OCI-LY7 (cell line): Measurements from ENCODE around the gene FGF23. TPM values are rescaled to one million over a fixed set of nuclear protein-coding genes. Genes with fewer than 3 reads are reported as not detected.

Experiments
- BruUV-seq: library from RNA; stranded (reverse); fragments of 400-500 nt; replicated peaks from 2 replicates; lab custom pipeline; 2021; lab: Mats Ljungman, UMichigan
- CTCF ChIA-PET: fragments of 300-600 bp; sonication (Branson Sonifier 250); formaldehyde crosslinking; loops from one replicate; lab custom pipeline; 2022; ENCODE audit warnings: antibody characterized with exemption; ENCODE audit not compliant: unreplicated experiment; lab: Charles Lee
- POLR2A ChIA-PET: fragments of 300-600 bp; sonication (Branson Sonifier 250); formaldehyde crosslinking; loops from one replicate; lab custom pipeline; 2022; ENCODE audit warnings: antibody characterized with exemption; lab: Charles Lee
- DNase-seq: peaks from one replicate; pipeline ENCODE4 v3.0.0-alpha.2; 2015; ENCODE audit warnings: low spot score
- H2AFZ ChIP-seq: fragments of 200-600 bp; sonication (generic), shearing (Covaris generic); 2 replicates; pipeline ENCODE4 v1.6.1; 2014; ENCODE audit warnings: mild to moderate bottlenecking, antibody characterized with exemption, low read length, moderate library complexity
- H3K27ac ChIP-seq: fragments of 200-600 bp; sonication (generic); 2 replicates; pipeline ENCODE4 v1.5.1; 2014; ENCODE audit warnings: mixed run types, low read depth, mild to moderate bottlenecking, moderate library complexity, low read length, inconsistent platforms; ENCODE audit not compliant: poor library complexity, severe bottlenecking
- H3K36me3 ChIP-seq: fragments of 200-600 bp; sonication (generic); 2 replicates; pipeline ENCODE4 v1.6.1; 2014; ENCODE audit warnings: mild to moderate bottlenecking, antibody characterized with exemption, low read length, moderate library complexity, mixed read lengths; ENCODE audit not compliant: insufficient read depth
- H3K4me1 ChIP-seq: fragments of 200-600 bp; sonication (generic); 2 replicates; pipeline ENCODE4 v1.5.1; 2014; ENCODE audit warnings: mild to moderate bottlenecking, low read length; ENCODE audit not compliant: insufficient read depth, poor library complexity, severe bottlenecking
- H3K4me2 ChIP-seq: fragments of 200-600 bp; sonication (generic); 2 replicates; pipeline ENCODE4 v1.6.1; 2014; ENCODE audit warnings: mild to moderate bottlenecking, low read length
- H3K4me3 ChIP-seq: fragments of 200-600 bp; sonication (generic); 2 replicates; pipeline ENCODE4 v1.5.1; 2014; ENCODE audit warnings: mild to moderate bottlenecking, low read depth, low read length; ENCODE audit not compliant: poor library complexity, severe bottlenecking
- H3K79me2 ChIP-seq: fragments of 200-600 bp; sonication (generic); 2 replicates; pipeline ENCODE4 v1.6.1; 2016; ENCODE audit warnings: low read depth, mild to moderate bottlenecking, low read length, moderate library complexity, mixed read lengths; ENCODE audit not compliant: insufficient read depth
- H3K9me2 ChIP-seq: fragments of 200-600 bp; sonication (generic); 2 replicates; pipeline ENCODE4 v1.6.1; 2016; ENCODE audit warnings: mild to moderate bottlenecking, low read length, mixed read lengths; ENCODE audit not compliant: insufficient read depth
- H3K9me3 ChIP-seq: fragments of 200-600 bp; sonication (generic); 2 replicates; pipeline ENCODE4 v1.6.1; 2014; ENCODE audit warnings: mild to moderate bottlenecking, mixed run types, low read length, mixed read lengths
- H4K20me1 ChIP-seq: fragments of 200-600 bp; sonication (generic); 2 replicates; pipeline ENCODE4 v1.6.1; 2014; ENCODE audit warnings: mild to moderate bottlenecking, antibody characterized with exemption, low read length, moderate library complexity, mixed read lengths; ENCODE audit not compliant: insufficient read depth
- EZH2phosphoT487 ChIP-seq: fragments of 200-600 bp; sonication (generic); IDR thresholded peaks from 2 replicates; pipeline ENCODE4 v1.6.1; 2018; ENCODE audit warnings: low read depth, borderline replicate concordance, mild to moderate bottlenecking, mixed run types, antibody characterized with exemption, low read length, moderate library complexity, mixed read lengths
- intact Hi-C: fragments of 100-400 bp; cut with micrococcal nuclease; formaldehyde crosslinking; loops from one replicate; pipeline ENCODE4 v1.10.0; 2022; ENCODE audit not compliant: unreplicated experiment
- total RNA-seq, 2 experiments: library from RNA; depleted of rRNA in 1 of 2; stranded (reverse); fragments of >200 nt in 1 of 2; shearing (Covaris generic) in 1 of 2; gene quantifications; 2 replicates each; pipeline ENCODE4 v1.2.3, GENCODE V29; 2014 to 2022
- TF ChIP-seq, protein P1 (sequence below): fragments of 200-600 bp; sonication (generic); conservative IDR thresholded peaks from 2 replicates; pipeline ENCODE4 v1.5.1; 2014; ENCODE audit warnings: mild to moderate bottlenecking, antibody characterized with exemption, low read length, moderate library complexity, mixed read lengths

FGF23 gene
- total RNA-seq, 2 experiments from 2014 or later: 0.16 TPM; not detected in 1

GRCh38 chr12:4372653-4373052 is 6.9 kb downstream of the FGF23 start:
- Histone ChIP-seq H3K9me3 (no peaks in the 10 kb centered on the region), H3K4me2 (no peak overlapping the region), H3K4me3 (no peak overlapping the region), H3K4me1 (no peaks in the 10 kb centered on the region), H3K9me2 (no peaks in the 10 kb centered on the region), H4K20me1 (no peaks in the 10 kb centered on the region), H2AFZ (no peak overlapping the region), H3K36me3 (no peaks in the 10 kb centered on the region), H3K79me2 (no peaks in the 10 kb centered on the region), H3K27ac (no peak overlapping the region)
- POLR2A ChIA-PET: no interaction called here
- TF ChIP-seq, protein P1, sequence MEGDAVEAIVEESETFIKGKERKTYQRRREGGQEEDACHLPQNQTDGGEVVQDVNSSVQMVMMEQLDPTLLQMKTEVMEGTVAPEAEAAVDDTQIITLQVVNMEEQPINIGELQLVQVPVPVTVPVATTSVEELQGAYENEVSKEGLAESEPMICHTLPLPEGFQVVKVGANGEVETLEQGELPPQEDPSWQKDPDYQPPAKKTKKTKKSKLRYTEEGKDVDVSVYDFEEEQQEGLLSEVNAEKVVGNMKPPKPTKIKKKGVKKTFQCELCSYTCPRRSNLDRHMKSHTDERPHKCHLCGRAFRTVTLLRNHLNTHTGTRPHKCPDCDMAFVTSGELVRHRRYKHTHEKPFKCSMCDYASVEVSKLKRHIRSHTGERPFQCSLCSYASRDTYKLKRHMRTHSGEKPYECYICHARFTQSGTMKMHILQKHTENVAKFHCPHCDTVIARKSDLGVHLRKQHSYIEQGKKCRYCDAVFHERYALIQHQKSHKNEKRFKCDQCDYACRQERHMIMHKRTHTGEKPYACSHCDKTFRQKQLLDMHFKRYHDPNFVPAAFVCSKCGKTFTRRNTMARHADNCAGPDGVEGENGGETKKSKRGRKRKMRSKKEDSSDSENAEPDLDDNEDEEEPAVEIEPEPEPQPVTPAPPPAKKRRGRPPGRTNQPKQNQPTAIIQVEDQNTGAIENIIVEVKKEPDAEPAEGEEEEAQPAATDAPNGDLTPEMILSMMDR: no peak
- TF ChIP-seq EZH2phosphoT487: no peak
- DNase-seq: no peak
- CTCF ChIA-PET: no interaction called here
- BruUV-seq: no TSS peak
- intact Hi-C loops: no loop called here

GRCh38 chr12:4370265-4370664 is 9.2 kb downstream of the FGF23 start:
- no TSS peak for BruUV-seq
- intact Hi-C loops: no loop called here
- Histone ChIP-seq H4K20me1 (no peaks in the 10 kb centered on the region), H3K4me1 (no peaks in the 10 kb centered on the region), H3K79me2 (no peaks in the 10 kb centered on the region), H3K27ac (no peak overlapping the region), H3K4me2 (no peak overlapping the region), H3K9me3 (no peaks in the 10 kb centered on the region), H3K36me3 (no peaks in the 10 kb centered on the region), H2AFZ (no peak overlapping the region), H3K4me3 (no peak overlapping the region), H3K9me2 (no peaks in the 10 kb centered on the region)
- CTCF ChIA-PET: interaction anchor here (1.5 kb wide), 1 partner anchor 10 kb away, joined by 4 read pairs; no protein-coding TSS in a partner anchor
- TF ChIP-seq, protein P1: no peak
- no peak for TF ChIP-seq EZH2phosphoT487
- POLR2A ChIA-PET: no interaction called here
- DNase-seq: no peak

DNA sequence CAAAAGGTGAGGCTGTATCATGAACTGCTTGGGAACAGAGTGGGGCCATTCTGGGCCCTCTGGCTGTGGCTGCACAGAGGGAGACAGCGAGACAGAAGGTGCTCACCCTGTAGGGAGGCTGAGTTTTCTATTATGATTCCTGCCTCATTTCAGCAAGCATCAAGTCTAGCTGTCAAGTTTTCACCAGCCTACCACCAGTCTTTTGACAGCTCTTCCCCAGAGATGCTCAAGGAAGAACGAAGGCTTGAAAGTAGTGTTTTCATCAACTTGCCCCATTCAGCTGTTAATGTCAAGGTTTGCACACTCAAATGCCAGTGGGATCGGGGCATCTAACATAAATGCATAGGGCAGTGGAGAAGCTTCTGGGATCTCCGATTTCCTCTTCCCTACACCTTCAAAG is 10.0 kb downstream of the FGF23 start:
- H3K4me3 ChIP-seq: no peak overlapping the region
- no peaks in the 10 kb centered on the region for H3K9me3 ChIP-seq
- no peak overlapping the region for H2AFZ ChIP-seq
- DNase-seq: no peak
- no peaks in the 10 kb centered on the region for H3K79me2 ChIP-seq
- H3K36me3 ChIP-seq: no peaks in the 10 kb centered on the region
- intact Hi-C loops: no loop called here
- no peaks in the 10 kb centered on the region for H4K20me1 ChIP-seq
- ChIA-PET CTCF (interaction anchor here (1.5 kb wide), 1 partner anchor 11 kb away, joined by 4 read pairs; no protein-coding TSS in a partner anchor), POLR2A (no interaction called here)
- no peaks in the 10 kb centered on the region for H3K9me2 ChIP-seq
- H3K4me1 ChIP-seq: no peaks in the 10 kb centered on the region
- H3K27ac ChIP-seq: no peak overlapping the region
- no peak overlapping the region for H3K4me2 ChIP-seq
- TF ChIP-seq, protein P1: no peak
- TF ChIP-seq EZH2phosphoT487: no peak
- no TSS peak for BruUV-seq
